ENCODE data around the gene ATP6V1D. TPM values are rescaled to one million over a fixed set of nuclear protein-coding genes. Genes with fewer than 3 reads are reported as not detected.

Gene ATP6V1D
- total and polyA plus RNA-seq, 2 donors (not counting 1 experiment from before 2014, with no cell fraction given), result 91.5 to 120 TPM

DNA sequence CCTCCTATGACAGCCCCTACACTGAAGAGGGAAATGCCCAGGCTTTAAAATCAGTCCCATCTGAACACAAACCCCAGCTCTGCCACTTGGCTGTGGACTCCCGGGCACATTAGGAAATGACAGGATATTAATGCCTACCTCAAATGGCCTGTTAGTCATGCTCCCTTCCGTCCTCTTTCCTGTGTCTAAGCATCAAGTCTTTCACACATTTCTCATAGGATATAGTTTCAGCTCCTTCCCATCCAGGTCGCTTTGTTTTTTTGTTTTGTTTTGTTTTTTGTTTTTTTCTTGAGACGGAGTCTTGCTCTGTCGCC lies 36.2 kb upstream of the ATP6V1D start:
- Histone ChIP-seq H3K4me2 (ENCODE audit: extremely low read depth, insufficient read depth, low read length) (no peak overlapping the region), H3K27ac (ENCODE audit: insufficient read depth, low read length) (no peak overlapping the region), H2AFZ (ENCODE audit: low read length) (no peak overlapping the region), H3K4me3 (replicated peaks in 1 of 4; ENCODE audit: control extremely low read depth in 1 of 4, insufficient read depth in 1 of 4, low read depth in 3 of 4, low read length in 4 of 4) (no peak overlapping the region), H3K27me3 (ENCODE audit: control insufficient read depth, insufficient read depth, low read length) (no peaks in the 10 kb centered on the region), H3K4me1 (ENCODE audit: control insufficient read depth, extremely low read depth, insufficient read depth, low read length) (no peaks in the 10 kb centered on the region), H3K79me2 (ENCODE audit: control insufficient read depth, insufficient read depth, low read length) (no peaks in the 10 kb centered on the region), H3K9me3 (ENCODE audit: control insufficient read depth, insufficient read depth, low read depth, low read length) (no peaks in the 10 kb centered on the region), H3K36me3 (ENCODE audit: control insufficient read depth, insufficient read depth, low read length) (no peaks in the 10 kb centered on the region), H4K20me1 (ENCODE audit: control insufficient read depth, extremely low read depth, insufficient read depth, low read length) (no peaks in the 10 kb centered on the region), H3K9ac (ENCODE audit: insufficient read depth, low read length) (no peak overlapping the region)
- no peak for DNase-seq (ENCODE audit: low read depth in 2 of 2)
- TF ChIP-seq EZH2 (IDR thresholded peaks at IDR 0.05; ENCODE audit: low read length, missing control alignments), result no peak
- TF ChIP-seq, protein P1, sequence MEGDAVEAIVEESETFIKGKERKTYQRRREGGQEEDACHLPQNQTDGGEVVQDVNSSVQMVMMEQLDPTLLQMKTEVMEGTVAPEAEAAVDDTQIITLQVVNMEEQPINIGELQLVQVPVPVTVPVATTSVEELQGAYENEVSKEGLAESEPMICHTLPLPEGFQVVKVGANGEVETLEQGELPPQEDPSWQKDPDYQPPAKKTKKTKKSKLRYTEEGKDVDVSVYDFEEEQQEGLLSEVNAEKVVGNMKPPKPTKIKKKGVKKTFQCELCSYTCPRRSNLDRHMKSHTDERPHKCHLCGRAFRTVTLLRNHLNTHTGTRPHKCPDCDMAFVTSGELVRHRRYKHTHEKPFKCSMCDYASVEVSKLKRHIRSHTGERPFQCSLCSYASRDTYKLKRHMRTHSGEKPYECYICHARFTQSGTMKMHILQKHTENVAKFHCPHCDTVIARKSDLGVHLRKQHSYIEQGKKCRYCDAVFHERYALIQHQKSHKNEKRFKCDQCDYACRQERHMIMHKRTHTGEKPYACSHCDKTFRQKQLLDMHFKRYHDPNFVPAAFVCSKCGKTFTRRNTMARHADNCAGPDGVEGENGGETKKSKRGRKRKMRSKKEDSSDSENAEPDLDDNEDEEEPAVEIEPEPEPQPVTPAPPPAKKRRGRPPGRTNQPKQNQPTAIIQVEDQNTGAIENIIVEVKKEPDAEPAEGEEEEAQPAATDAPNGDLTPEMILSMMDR (conservative IDR thresholded peaks at IDR 0.05 in 1 of 2, IDR thresholded peaks at IDR 0.05 in 1 of 2; ENCODE audit: low read depth in 1 of 2, low read length in 2 of 2), result no peak

DNA sequence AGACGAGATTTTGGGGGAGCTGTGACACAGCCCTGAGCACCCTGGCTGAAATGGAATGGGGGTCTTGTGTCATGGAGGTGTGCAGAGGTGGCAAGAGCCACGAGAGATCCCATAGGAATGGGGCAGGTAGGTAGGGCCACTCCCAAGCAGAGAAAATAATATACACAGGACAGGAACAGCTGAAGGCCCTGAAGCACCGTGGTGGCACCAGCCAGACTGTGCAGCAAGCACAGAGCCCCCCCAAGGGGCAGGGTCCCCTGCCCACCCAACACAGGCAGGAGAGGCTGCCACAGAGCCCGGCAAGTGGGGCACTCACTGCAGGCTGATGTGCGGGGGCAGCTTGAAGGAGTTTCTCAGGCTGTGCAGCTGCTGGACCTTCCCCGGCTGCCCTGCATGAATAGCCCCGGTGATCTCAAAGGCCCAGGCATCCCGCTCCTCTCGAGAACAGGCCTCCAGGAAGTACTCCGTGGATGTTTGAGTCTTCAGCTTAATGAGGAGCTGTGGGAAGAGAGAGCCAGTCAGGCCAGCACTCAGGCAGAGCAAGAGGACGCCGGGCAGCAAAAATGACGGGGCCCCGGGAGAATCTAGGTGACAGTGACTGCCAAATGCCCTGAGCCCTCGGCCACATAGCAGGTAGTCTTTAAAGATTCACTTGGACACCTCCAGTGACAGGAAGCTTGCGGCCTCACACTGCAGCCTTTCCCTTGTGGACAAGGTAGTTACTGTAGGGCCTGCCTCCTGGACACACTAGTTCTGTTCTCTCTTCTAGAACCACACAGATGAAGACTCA lies 35.7 kb upstream of the ATP6V1D start:
- Histone ChIP-seq H2AFZ (ENCODE audit: low read length) (no peak overlapping the region), H3K27me3 (ENCODE audit: control insufficient read depth, insufficient read depth, low read length) (no peaks in the 10 kb centered on the region), H3K4me2 (ENCODE audit: extremely low read depth, insufficient read depth, low read length) (no peak overlapping the region), H3K4me1 (ENCODE audit: control insufficient read depth, extremely low read depth, insufficient read depth, low read length) (no peaks in the 10 kb centered on the region), H4K20me1 (ENCODE audit: control insufficient read depth, extremely low read depth, insufficient read depth, low read length) (no peaks in the 10 kb centered on the region), H3K79me2 (ENCODE audit: control insufficient read depth, insufficient read depth, low read length) (no peaks in the 10 kb centered on the region), H3K27ac (ENCODE audit: insufficient read depth, low read length) (no peak overlapping the region), H3K36me3 (ENCODE audit: control insufficient read depth, insufficient read depth, low read length) (no peaks in the 10 kb centered on the region), H3K9me3 (ENCODE audit: control insufficient read depth, insufficient read depth, low read depth, low read length) (no peaks in the 10 kb centered on the region), H3K4me3 (replicated peaks in 1 of 4; ENCODE audit: control extremely low read depth in 1 of 4, insufficient read depth in 1 of 4, low read depth in 3 of 4, low read length in 4 of 4) (no peak overlapping the region), H3K9ac (ENCODE audit: insufficient read depth, low read length) (no peak overlapping the region)
- DNase-seq (ENCODE audit: low read depth in 2 of 2), result no peak
- TF ChIP-seq EZH2 (IDR thresholded peaks at IDR 0.05; ENCODE audit: low read length, missing control alignments), result no peak
- TF ChIP-seq, protein P1 (conservative IDR thresholded peaks at IDR 0.05 in 1 of 2, IDR thresholded peaks at IDR 0.05 in 1 of 2; ENCODE audit: low read depth in 1 of 2, low read length in 2 of 2), result no peak

DNA sequence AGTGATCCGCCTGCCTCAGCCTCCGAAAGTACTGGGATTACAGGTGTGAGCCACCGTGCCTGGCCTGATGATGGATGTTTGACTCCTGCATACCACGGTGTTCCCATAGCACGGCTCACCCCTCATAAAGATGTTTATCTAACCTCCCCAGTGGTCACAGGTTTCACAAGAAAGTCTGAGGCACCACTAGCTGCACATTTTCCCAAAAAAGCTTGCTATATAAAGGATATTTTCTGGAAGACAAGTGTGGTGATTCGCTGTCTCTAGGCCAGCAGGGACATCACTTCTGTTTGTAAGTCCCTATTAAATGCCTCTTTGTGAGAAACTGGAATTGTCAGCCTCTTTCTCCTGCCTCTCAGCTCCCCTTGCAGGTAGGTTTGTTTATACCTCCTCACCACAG lies 34.1 kb upstream of the ATP6V1D start:
- TF ChIP-seq, protein P1 (conservative IDR thresholded peaks at IDR 0.05 in 1 of 2, IDR thresholded peaks at IDR 0.05 in 1 of 2; ENCODE audit: low read depth in 1 of 2, low read length in 2 of 2), result no peak
- no peak for TF ChIP-seq EZH2 (IDR thresholded peaks at IDR 0.05; ENCODE audit: low read length, missing control alignments)
- H2AFZ ChIP-seq (ENCODE audit: low read length), result no peak overlapping the region
- H3K4me1 ChIP-seq (ENCODE audit: control insufficient read depth, extremely low read depth, insufficient read depth, low read length), result no peaks in the 10 kb centered on the region
- no peaks in the 10 kb centered on the region for H3K79me2 ChIP-seq (ENCODE audit: control insufficient read depth, insufficient read depth, low read length)
- DNase-seq (ENCODE audit: low read depth in 2 of 2), result no peak
- no peaks in the 10 kb centered on the region for H4K20me1 ChIP-seq (ENCODE audit: control insufficient read depth, extremely low read depth, insufficient read depth, low read length)
- H3K27ac ChIP-seq (ENCODE audit: insufficient read depth, low read length), result no peak overlapping the region
- no peaks in the 10 kb centered on the region for H3K27me3 ChIP-seq (ENCODE audit: control insufficient read depth, insufficient read depth, low read length)
- H3K4me2 ChIP-seq (ENCODE audit: extremely low read depth, insufficient read depth, low read length), result no peak overlapping the region
- no peaks in the 10 kb centered on the region for H3K9me3 ChIP-seq (ENCODE audit: control insufficient read depth, insufficient read depth, low read depth, low read length)
- no peak overlapping the region for H3K4me3 ChIP-seq (replicated peaks in 1 of 4; ENCODE audit: control extremely low read depth in 1 of 4, insufficient read depth in 1 of 4, low read depth in 3 of 4, low read length in 4 of 4)
- no peaks in the 10 kb centered on the region for H3K36me3 ChIP-seq (ENCODE audit: control insufficient read depth, insufficient read depth, low read length)
- H3K9ac ChIP-seq (ENCODE audit: insufficient read depth, low read length), result no peak overlapping the region
